H4 (cell line): Measurements from ENCODE around the gene FOXA3. TPM values are rescaled to one million over a fixed set of nuclear protein-coding genes. Genes with fewer than 3 reads are reported as not detected.

Experiments used
- DNase-seq: peaks from one replicate; pipeline ENCODE4 v3.0.0-alpha.2; 2015; ENCODE audit warnings: low spot score
- total RNA-seq: library from RNA; depleted of rRNA; stranded (reverse); fragments of >200 nt; shearing (Covaris generic); gene quantifications from 2 replicates; pipeline ENCODE4 v1.2.3, GENCODE V29; 2014; rRNA removed

The FOXA3 gene
- total RNA-seq, 1 experiment from 2014 or later, result 0.31 TPM

DNA sequence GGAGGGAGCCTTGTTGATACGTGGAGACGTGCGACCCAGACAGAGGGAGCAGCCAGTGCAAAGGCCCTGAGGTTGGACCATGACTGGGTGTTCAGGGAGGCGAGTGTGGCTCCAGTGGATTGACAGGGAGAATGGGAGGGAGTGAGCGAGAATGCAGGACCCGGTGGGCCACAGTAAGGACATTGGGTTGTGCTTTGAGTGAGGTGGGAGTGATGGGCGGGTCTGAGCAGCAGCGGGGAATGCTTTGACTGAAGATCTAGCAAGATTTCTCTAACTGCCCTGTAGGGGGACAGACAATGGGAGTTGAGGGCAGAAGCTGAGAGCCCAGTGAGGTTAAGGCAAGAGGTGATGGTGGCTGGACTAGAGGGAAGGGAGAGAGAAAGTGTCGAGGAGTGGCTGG lies 58.2 kb downstream of the FOXA3 start:
- no peak for DNase-seq

Other genes starting within 250 kb of the FOXA3 start
- 5.1 and 11.7 TPM in 2 replicates for gene EML2, start 224.9 kb upstream of the FOXA3 start, total RNA-seq
- gene GIPR, start 196.1 kb upstream of the FOXA3 start, total RNA-seq, result not detected in 2 replicates
- 318 and 326 TPM in 2 replicates for gene SNRPD2, start 172.4 kb upstream of the FOXA3 start, total RNA-seq
- 5.4 and 5.9 TPM in 2 replicates for gene QPCTL, start 171.7 kb upstream of the FOXA3 start, total RNA-seq
- 2.3 and 2.8 TPM in 2 replicates for gene FBXO46, start 133.4 kb upstream of the FOXA3 start, total RNA-seq
- gene MEIOSIN, start 130.9 kb upstream of the FOXA3 start, total RNA-seq, result not detected in 2 replicates
- gene SIX5, start 95.1 kb upstream of the FOXA3 start, total RNA-seq, result 2.9 and 3.2 TPM in 2 replicates
- gene DMPK, start 81.8 kb upstream of the FOXA3 start, total RNA-seq, result 1.6 and 2.2 TPM in 2 replicates
- 5.9 and 7.8 TPM in 2 replicates for gene DMWD, start 71.5 kb upstream of the FOXA3 start, total RNA-seq
- not detected in 2 replicates for gene RSPH6A, start 49.0 kb upstream of the FOXA3 start, total RNA-seq
- 13.2 and 17.7 TPM in 2 replicates for gene SYMPK, start 1.2 kb upstream of the FOXA3 start, total RNA-seq
- 8.7 and 13.0 TPM in 2 replicates for gene IRF2BP1, start 21.8 kb downstream of the FOXA3 start, total RNA-seq
- 0.52 and 0.78 TPM in 2 replicates for gene MYPOP, start 38.3 kb downstream of the FOXA3 start, total RNA-seq
- gene NANOS2, start 50.5 kb downstream of the FOXA3 start, total RNA-seq, result not detected in 2 replicates
- 0.19 and 0.37 TPM in 2 replicates for gene NOVA2, start 109.5 kb downstream of the FOXA3 start, total RNA-seq
- 1.4 and 3.7 TPM in 2 replicates for gene CCDC61, start 131.1 kb downstream of the FOXA3 start, total RNA-seq
- not detected in 2 replicates for gene PGLYRP1, start 158.7 kb downstream of the FOXA3 start, total RNA-seq
- gene IGFL4, start 176.7 kb downstream of the FOXA3 start, total RNA-seq, result not detected in 2 replicates